ENCODE data around the gene ACTG2. TPM values are rescaled to one million over a fixed set of nuclear protein-coding genes. Genes with fewer than 3 reads are reported as not detected.

Gene ACTG2
- total RNA-seq, 1 experiment from 2014 or later: 0.23 TPM

GRCh38 chr2:73921581-73921980, 28.8 kb downstream of the ACTG2 start:
- Histone ChIP-seq H3K36me3 (ENCODE audit: control insufficient read depth, insufficient read depth, low read length) (no peaks in the 10 kb centered on the region), H3K9me3 (ENCODE audit: control insufficient read depth, insufficient read depth, low read depth, low read length) (no peaks in the 10 kb centered on the region), H3K4me3 (ENCODE audit: low read depth in 2 of 2, low read length in 2 of 2) (no peak overlapping the region), H3K27ac (ENCODE audit: low read length) (no peak overlapping the region), H3K27me3 (ENCODE audit: control insufficient read depth, insufficient read depth, low read length) (no peaks in the 10 kb centered on the region), H3K4me1 (ENCODE audit: control insufficient read depth, insufficient read depth, low read length) (peaks cover 6% of the 10 kb centered on the region; the same call in 1 of the 2 replicates)
- POLR2A ChIA-PET: no interaction called here
- intact Hi-C loops (cut with micrococcal nuclease; ENCODE audit: unreplicated experiment) (no loop called here), in situ Hi-C loops (cut with HindIII; ENCODE audit: low pct_unique_long_range_greater_than_20kb, low sequenced_read_pairs) (no loop called here)
- CTCF ChIA-PET: no interaction called here
- ATAC-seq: no peak
- DNase-seq (ENCODE audit: low read depth, low spot score): no peak
- TF ChIP-seq POLR2AphosphoS5 (IDR thresholded peaks at IDR 0.05; ENCODE audit: low read depth, low read length): no peak
- TF ChIP-seq REST (IDR thresholded peaks at IDR 0.05; ENCODE audit: insufficient read depth in 1 of 2, low read depth in 2 of 2, low read length in 1 of 2): no peak
- no peak for TF ChIP-seq SIN3A (IDR thresholded peaks at IDR 0.05; ENCODE audit: borderline replicate concordance, insufficient read depth, low read depth, low read length)
- no peak for TF ChIP-seq CTCF (IDR thresholded peaks at IDR 0.05)
- TF ChIP-seq TCF7L2 (IDR thresholded peaks at IDR 0.05; ENCODE audit: low read depth, low read length): no peak
- no TSS peak for BruUV-seq (replicated peaks)

GRCh38 chr2:73922681-73923080, 29.9 kb downstream of the ACTG2 start:
- POLR2A ChIA-PET: no interaction called here
- CTCF ChIA-PET: no interaction called here
- no peak for TF ChIP-seq REST (IDR thresholded peaks at IDR 0.05; ENCODE audit: insufficient read depth in 1 of 2, low read depth in 2 of 2, low read length in 1 of 2)
- no peak for TF ChIP-seq POLR2AphosphoS5 (IDR thresholded peaks at IDR 0.05; ENCODE audit: low read depth, low read length)
- Histone ChIP-seq H3K4me1 (ENCODE audit: control insufficient read depth, insufficient read depth, low read length) (peaks cover 8% of the 10 kb centered on the region), H3K27me3 (ENCODE audit: control insufficient read depth, insufficient read depth, low read length) (no peaks in the 10 kb centered on the region), H3K27ac (ENCODE audit: low read length) (no peak overlapping the region), H3K4me3 (ENCODE audit: low read depth in 2 of 2, low read length in 2 of 2) (no peak overlapping the region), H3K9me3 (ENCODE audit: control insufficient read depth, insufficient read depth, low read depth, low read length) (no peaks in the 10 kb centered on the region), H3K36me3 (ENCODE audit: control insufficient read depth, insufficient read depth, low read length) (no peaks in the 10 kb centered on the region; the same call in 1 of the 2 replicates)
- intact Hi-C loops (cut with micrococcal nuclease; ENCODE audit: unreplicated experiment): no loop called here
- no peak for ATAC-seq
- BruUV-seq (replicated peaks): no TSS peak
- in situ Hi-C loops (cut with HindIII; ENCODE audit: low pct_unique_long_range_greater_than_20kb, low sequenced_read_pairs): no loop called here
- DNase-seq (ENCODE audit: low read depth, low spot score): no peak

Data from Panc1 (cell line).